HG02943 (cell line): Measurements from ENCODE around the gene PLEKHM2.

ENCODE experiments used
- ATAC-seq: cut with Tn5 transposase; IDR thresholded peaks from one replicate; pipeline ENCODE4 v1.9.1; 2021; ENCODE audit warnings: mild to moderate bottlenecking, low read depth, moderate library complexity; ENCODE audit not compliant: unreplicated experiment

PLEKHM2 gene

DNA sequence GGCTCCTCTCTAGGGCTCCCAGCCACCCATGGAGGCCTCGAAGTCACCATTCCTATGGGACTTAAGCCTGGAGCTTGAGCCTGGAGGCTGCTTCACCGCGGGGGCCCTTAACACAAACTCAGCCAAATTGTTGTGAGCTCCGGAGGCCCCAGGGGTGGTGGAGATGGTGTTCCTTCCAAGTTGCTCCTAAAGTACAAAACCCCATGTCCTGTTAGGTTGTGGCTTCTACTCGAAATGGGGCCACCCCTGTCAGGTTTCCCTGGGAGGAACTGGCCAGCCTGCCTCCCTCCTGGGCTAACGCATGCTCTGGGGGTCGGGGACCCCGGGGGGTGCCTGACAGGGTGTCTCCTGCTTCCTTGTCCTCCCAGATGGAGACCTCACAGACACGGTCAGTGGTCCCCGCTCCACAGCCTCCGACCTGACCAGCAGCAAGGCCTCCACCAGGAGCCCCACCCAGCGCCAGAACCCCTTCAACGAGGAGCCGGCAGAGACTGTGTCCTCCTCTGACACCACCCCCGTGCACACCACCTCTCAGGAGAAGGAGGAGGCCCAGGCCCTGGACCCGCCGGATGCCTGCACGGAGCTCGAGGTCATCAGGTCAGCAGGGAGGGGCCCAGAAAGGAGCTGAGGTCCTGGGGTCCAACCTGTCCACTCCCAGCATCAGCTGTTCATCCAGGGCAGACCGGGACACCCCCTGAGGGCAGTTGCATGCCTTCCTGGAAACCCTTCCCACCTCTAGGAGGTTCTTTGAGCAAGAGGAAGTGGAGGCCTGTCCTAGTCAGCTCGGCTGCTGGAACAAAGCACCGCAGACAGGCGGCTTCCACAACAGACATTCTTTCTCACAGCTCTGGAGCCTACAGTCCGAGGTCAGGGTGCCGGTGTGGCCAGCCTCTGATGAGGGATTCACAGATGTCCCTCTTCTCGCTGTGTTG, 41.1 kb downstream of the PLEKHM2 start:
- no peak for ATAC-seq

DNA sequence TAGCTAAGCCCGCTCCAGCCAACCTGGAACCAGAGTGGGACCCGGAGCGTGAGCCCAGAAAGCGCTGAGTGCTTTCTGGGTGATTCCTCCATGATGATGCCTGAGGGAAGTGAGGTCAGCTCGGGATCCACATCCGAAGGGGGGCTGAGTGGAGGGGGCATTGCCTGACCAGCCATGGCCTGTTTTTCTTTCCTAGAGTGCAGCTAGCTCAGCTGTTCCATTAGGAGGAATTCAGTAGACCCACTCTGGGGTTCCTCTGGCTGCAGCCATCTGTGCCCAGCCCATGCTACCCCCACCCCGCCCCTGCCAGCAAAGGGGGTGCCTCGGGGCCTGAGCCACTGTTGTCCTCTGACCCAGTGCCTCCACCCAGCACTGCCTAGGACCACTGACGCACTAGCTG, 42.4 kb downstream of the PLEKHM2 start:
- no peak for ATAC-seq

DNA sequence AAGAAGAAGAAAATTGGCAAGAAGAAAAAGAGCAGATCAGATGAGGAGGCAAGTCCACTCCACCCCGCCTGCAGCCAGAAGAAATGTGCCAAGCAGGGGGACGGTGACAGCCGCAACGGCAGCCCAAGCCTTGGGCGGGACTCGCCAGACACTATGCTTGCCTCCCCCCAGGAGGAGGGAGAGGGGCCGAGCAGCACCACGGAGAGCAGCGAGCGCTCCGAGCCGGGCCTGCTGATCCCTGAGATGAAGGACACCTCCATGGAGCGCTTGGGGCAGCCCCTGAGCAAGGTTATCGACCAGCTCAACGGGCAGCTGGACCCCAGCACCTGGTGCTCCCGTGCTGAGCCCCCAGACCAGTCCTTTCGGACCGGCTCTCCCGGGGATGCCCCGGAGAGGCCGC, 42.9 kb downstream of the PLEKHM2 start:
- ATAC-seq, result no peak

GRCh38 chr1:15727424-15727823, 43.3 kb downstream of the PLEKHM2 start:
- no peak for ATAC-seq

DNA sequence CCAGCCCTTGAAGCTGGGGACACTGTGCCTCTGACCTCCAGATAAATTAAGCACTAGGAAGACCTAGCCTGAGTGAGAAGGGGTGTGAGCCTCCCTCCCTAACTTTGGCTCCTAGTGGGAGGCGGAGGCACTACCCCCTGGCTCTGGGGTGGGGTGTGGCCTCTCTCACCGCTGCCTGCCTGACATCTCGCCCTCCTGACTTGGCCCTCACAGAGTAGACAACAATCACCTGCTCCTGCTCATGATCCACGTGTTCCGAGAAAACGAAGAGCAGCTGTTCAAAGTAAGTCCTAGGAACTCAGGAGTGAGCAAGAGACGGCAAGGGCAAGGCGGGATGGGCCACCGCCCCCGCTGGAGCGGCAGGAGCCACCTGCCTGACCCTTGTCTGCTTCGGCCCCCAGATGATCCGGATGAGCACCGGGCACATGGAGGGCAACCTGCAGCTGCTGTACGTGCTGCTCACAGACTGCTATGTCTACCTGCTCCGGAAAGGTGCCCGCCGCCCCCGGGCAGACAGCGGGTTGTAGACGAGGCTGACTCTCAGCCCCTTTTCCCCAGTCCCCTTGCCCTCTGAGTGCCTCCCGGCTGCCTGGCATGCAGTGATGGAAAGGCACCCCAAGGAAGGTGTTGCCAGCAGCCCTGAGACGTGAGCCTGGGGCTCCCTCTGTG, 43.9 kb downstream of the PLEKHM2 start:
- no peak for ATAC-seq

DNA sequence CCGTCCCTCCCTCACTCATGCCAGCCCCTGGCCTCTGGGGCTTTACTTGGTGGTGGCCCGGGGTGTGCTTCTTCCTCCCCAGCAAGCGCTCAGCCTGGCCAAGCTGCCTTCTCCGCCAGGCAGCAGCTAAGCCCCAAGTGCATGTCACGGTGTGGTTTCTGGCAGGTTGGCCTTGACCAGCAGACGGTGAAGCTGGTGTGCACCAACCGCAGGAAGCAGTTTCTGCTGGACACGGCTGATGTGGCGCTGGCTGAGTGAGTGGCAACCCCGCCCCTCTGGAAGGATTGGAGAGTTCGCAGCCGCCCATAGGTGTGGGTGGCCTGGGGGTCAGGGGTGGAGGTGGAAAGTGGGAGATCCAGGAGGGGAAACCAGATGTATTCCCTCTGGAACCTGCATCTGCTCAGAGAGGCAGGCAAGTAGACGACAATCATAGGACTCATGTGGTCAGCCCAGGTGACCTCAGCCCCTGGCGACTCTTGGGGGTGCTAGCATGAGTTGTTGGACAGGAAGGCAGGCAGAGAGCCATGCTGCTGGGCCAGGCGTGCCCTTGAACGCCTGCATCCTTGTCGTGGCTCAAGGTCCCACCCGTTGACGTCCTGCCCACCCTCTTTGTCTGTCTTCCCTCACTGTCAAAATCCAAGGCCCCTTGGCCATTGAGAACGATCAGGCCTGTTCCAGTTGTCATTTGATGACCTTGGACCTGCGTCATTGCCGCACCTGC, 45.0 kb downstream of the PLEKHM2 start:
- no peak for ATAC-seq

GRCh38 chr1:15730423-15730822, 46.3 kb downstream of the PLEKHM2 start:
- no peak for ATAC-seq

- no peak for ATAC-seq
These were observed 46.8 kb downstream of the PLEKHM2 start for GRCh38 chr1:15730936-15731335.

DNA sequence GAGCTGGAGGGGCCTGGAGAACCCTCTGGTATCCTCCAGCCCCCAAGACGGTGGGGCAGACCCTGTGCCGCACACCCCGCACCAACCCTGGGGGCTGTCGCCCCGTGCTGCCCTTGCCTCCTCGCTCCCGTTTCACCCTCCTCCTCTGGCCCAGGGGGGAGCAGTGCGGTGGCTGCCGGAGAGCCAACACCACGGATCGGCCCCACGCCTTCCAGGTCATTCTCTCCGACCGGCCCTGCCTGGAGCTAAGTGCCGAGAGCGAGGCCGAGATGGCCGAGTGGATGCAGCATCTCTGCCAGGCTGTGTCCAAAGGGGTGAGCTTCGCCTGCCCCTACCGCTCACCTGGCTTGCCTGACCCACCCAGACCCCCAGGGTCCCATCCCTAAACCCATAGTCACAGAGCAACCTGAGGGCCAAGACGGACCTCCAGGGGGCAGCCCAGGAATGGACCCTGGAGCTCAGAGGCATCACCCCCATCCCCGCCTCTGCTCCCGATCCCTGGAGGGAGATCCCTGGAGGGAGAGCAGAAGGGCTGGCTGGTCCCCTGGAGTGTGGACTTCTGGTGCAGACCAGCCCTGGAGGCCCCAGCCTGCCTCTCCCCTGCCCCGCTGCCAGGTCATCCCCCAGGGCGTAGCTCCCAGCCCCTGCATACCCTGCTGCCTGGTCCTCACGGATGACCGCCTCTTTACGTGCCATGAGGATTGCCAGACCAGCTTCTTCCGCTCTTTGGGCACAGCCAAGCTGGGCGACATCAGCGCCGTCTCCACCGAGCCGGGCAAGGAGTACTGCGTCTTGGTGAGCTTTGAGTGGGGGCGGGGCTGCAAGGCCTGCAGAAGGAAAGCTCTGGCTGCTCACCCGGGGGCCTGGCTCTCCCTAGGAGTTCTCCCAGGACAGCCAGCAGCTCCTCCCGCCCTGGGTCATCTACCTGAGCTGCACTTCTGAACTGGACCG, 47.9 kb downstream of the PLEKHM2 start:
- no peak for ATAC-seq

- ATAC-seq, result no peak
These were observed 48.6 kb downstream of the PLEKHM2 start for GRCh38 chr1:15732686-15733081.

DNA sequence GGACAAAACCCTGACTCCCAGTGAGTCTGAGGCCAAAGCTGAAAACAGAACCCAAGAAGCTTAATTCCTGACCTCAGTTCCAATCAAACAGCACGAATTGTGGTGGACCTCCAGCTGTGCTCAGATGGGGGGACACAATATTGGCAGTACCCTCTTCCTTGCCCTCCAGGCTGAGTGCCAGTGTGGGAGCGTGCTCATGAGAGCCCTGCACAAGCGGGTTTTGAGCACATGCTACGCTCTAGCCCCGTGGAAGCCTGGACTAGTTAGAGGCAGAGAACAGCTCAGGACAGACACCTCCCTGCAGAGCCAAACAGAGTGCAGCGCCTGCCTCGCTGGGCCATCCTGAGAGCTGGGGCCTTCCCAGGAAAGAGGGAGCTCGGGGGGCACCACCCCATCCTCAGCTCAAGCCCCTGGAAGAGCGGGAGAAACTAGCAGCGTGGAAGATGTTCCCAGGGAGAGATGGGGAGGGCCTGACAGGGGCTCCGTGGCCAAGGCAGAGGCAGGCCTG, 49.2 kb downstream of the PLEKHM2 start:
- no peak for ATAC-seq

DNA sequence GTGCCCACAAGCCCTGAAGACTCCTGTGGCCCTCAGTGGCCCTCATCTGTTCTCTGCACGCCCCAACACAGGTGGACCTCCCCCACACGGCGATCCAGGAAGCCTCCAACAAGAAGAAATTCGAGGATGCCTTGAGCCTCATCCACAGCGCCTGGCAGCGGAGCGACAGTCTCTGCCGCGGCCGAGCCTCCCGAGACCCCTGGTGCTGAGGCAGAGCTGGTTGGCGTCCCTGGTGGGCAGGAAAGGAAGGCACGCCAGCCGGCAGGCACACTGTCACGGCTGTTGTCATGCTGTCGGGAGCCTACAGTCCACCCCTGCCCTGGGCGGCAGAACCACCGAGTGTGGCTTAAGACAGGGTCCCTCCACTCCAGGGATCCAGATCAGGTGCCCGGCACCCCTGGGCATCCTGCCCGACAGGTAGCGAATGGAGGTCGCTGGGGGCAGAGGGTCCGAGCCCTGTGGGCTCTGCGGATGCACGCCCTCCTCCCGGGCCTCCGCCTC, 49.7 kb downstream of the PLEKHM2 start:
- no peak for ATAC-seq

GRCh38 chr1:15734296-15734695, 50.2 kb downstream of the PLEKHM2 start:
- no peak for ATAC-seq

GRCh38 chr1:15734901-15735300, 50.8 kb downstream of the PLEKHM2 start:
- ATAC-seq, result no peak

DNA sequence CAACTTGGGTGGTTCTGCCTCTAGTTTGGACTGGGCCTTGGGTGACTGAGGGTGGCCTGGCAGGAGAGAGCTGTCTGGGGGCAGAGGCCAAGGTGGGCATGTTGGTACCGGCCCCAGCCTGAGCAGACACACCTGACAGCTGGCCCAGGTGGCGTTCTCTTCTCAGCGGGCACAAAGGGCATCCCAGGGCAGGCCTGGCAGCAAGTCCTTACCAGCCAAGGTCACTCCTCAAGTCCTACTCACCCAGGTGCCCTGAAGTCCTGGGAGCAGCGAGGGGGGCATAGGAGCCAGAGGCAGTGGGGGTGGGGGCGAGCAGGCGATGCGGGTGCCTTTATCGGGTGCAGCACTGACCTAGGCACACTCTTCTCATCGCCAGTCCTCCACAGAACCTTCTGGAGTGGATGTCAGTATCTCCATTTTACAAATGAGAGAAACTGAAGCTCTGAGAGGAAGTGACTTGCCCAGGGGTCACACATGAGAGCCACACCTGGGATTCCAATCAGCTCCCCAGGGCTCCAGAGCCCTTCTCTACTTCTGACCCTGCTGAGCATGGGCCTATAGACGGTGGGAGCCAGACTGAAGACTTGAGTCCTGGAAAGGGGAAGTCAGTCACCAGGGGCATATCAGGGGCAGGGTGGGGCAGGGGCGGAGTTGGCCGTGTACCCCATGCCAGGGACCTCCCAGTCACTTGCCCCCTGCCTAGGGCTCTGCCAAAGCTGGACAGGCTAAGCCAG, 51.4 kb downstream of the PLEKHM2 start:
- no peak for ATAC-seq

GRCh38 chr1:15736038-15736891, 52.1 kb downstream of the PLEKHM2 start, which contains the start of gene SLC25A34:
Gene SLC25A34 (plus strand): TSS chr1:15736258. CDS start chr1:15736486, 228 bp downstream.
- ATAC-seq, result no peak

DNA sequence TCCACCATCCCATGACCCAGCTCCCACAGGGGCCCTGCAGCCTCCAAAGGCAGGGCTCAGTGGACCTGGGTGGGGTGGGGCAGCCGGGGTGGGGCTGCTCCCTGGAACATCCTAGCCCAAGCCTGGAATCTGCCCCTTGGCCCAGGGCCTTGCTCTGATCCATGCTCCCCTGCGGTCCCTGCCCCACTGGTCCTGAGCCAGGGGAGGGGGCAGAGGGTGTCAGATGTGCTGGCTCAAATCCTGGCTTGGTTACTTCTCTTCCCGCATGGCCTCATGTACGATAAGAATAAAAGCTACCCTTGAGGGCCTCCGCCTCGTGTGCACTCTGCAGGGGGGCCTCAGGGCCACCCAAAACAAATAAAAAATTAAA, 52.8 kb downstream of the PLEKHM2 start:
- ATAC-seq, result no peak
